ENCODE results near the gene ASCC1. TPM values are rescaled to one million over a fixed set of nuclear protein-coding genes. Genes with fewer than 3 reads are reported as not detected.
"Not testable (repeated sequence)": the region's sequence is repeated elsewhere in the genome, so short reads cannot be mapped to it uniquely, and the experiment has no call there.

ASCC1 gene
- total and polyA plus RNA-seq, 7 donors: 15.3 to 37.0 (median 19.3) TPM

DNA sequence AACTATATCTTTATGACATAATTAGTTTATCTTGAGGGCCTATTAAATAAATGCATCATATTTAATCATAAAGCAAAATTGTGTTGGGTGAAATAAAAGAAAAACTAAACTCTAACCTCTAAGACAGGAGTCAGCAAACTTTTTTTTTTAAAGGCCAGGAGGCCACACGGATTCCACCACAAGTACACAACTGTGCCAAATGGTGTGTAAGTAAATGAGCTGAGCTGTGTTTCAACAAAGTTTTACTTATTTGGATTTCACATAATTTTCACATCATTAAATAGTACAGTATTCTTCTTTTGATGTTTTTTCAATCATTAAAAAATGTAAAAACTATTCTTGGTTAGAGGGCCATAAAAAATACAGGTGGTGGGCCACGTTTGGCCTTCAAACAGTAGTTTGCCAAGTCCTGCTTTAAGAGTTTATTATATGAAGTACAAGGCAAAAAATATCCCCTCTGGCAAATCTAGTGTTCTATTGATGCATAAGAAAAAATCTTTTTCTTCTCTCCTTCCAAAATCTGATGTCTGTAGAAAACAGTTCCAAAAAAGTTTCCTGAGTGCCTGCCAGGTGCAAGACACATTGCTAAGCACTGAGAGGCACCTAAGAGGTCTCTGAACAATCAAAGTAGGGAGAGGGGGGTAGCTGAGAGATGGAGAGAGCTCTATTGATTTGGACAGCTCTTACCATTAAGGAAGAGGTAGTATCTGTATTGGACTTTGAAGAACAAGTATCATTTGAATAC lies 101.2 kb downstream of the ASCC1 start:
- Histone ChIP-seq H3K27me3 (ENCODE audit: insufficient read depth in 3 of 3, low read length in 2 of 3) (no peaks in the 10 kb centered on the region), H3K36me3 (ENCODE audit: insufficient read depth in 1 of 2, low read depth in 1 of 2) (peaks cover 0 to 6% of the 10 kb centered on the region in 2 donors), H3K4me3 (no peak overlapping the region), H3K4me1 (no peaks in the 10 kb centered on the region), H3K27ac (no peak overlapping the region), H3K9me3 (no peaks in the 10 kb centered on the region)
- ATAC-seq (no peak), DNase-seq (no peak)
- 77 to 87% (median 82%) methylated on average over 2 of the region's 2 CpGs for whole genome bisulfite sequencing, 3 donors
- intact Hi-C loops (cut with DNase I): no loop called here
- TF ChIP-seq, protein P1, sequence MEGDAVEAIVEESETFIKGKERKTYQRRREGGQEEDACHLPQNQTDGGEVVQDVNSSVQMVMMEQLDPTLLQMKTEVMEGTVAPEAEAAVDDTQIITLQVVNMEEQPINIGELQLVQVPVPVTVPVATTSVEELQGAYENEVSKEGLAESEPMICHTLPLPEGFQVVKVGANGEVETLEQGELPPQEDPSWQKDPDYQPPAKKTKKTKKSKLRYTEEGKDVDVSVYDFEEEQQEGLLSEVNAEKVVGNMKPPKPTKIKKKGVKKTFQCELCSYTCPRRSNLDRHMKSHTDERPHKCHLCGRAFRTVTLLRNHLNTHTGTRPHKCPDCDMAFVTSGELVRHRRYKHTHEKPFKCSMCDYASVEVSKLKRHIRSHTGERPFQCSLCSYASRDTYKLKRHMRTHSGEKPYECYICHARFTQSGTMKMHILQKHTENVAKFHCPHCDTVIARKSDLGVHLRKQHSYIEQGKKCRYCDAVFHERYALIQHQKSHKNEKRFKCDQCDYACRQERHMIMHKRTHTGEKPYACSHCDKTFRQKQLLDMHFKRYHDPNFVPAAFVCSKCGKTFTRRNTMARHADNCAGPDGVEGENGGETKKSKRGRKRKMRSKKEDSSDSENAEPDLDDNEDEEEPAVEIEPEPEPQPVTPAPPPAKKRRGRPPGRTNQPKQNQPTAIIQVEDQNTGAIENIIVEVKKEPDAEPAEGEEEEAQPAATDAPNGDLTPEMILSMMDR (IDR thresholded peaks at IDR 0.05): no peak

DNA sequence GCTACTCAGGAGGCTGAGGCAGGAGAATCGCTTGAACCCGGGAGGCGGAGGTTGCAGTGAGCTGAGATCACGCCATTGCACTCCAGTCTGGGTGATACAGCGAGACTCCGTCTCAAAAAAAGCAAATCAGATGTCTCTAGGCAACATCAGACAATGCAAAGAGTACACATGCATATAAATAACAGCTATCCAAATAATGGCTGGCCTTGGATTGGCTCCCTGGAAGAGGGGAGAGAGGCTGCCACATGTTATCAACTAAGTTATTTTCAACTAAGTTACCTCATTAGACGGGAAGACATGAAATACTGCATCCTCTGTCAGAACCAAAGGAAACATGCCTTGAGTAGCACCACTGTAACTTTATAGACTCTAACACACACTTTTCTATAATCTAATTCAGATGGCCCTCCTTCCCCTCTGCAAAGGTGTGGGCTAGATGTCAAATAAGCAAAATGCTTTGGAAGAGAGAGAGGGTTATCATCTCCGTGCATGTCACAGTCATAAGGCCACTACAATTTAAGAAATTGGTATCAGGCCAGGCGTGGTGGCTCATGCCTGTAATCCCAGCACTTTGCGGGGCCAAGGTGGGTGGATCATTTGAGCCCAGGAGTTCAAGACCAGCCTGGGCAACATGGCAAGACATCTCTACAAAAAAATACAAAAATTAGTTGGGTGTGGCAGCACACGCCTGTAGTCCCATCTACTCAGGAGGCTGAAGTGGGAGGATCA lies 105.2 kb downstream of the ASCC1 start:
- no peak for DNase-seq
- 85 to 91% (median 86%) methylated on average over 10 to 11 of the region's 11 CpGs for WGBS, 3 donors
- Histone ChIP-seq H3K4me1 (peaks cover 2% of the 10 kb centered on the region), H3K27me3 (ENCODE audit: insufficient read depth in 3 of 3, low read length in 2 of 3) (no peaks in the 10 kb centered on the region), H3K27ac (no peak overlapping the region), H3K36me3 (ENCODE audit: insufficient read depth in 1 of 2, low read depth in 1 of 2) (no peaks in the 10 kb centered on the region), H3K4me3 (no peak overlapping the region), H3K9me3 (no peaks in the 10 kb centered on the region)
- TF ChIP-seq, protein P1 (IDR thresholded peaks at IDR 0.05): no peak
- no peak for ATAC-seq
- intact Hi-C loops (cut with DNase I): no loop called here

DNA sequence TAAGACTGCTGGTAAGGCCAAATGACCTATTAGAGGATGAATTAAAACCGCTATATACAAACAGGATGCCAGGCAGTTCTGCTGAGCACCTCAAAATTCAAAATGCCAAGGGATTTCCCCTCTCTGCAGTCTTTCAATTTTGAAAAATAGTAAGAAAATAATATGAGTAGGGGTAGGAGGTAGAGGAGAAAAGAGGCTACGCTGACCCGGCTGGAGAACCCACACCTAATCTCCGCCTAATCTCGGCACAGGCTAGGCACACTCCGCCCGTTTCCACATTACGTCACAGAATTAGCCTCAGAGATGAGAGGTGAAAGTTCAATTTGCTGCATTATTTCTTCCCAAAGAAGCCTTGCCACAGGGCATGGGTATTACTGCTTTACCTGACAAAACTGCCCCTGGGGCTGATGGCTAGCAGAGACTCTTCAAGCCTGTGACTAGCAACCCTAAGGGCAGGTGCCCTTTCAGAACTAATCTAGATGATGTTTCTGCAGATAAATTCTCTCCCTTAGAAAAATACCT lies 106.4 kb downstream of the ASCC1 start:
- no peak for ATAC-seq
- Histone ChIP-seq H3K36me3 (ENCODE audit: insufficient read depth in 1 of 2, low read depth in 1 of 2) (no peaks in the 10 kb centered on the region), H3K4me1 (peaks cover 13% of the 10 kb centered on the region), H3K27ac (no peak overlapping the region), H3K4me3 (no peak overlapping the region), H3K27me3 (ENCODE audit: insufficient read depth in 3 of 3, low read length in 2 of 3) (no peaks in the 10 kb centered on the region), H3K9me3 (no peaks in the 10 kb centered on the region)
- TF ChIP-seq, protein P1 (IDR thresholded peaks at IDR 0.05): no peak
- intact Hi-C loops (cut with DNase I): loop anchor here in 1 of 2 donors (5.0 kb wide), 1 partner anchor 48 kb away; no protein-coding TSS in a partner anchor
- 95 to 96% (median 95%) methylated on average over 8 of the region's 8 CpGs for WGBS, 3 donors
- DNase-seq: no peak

DNA sequence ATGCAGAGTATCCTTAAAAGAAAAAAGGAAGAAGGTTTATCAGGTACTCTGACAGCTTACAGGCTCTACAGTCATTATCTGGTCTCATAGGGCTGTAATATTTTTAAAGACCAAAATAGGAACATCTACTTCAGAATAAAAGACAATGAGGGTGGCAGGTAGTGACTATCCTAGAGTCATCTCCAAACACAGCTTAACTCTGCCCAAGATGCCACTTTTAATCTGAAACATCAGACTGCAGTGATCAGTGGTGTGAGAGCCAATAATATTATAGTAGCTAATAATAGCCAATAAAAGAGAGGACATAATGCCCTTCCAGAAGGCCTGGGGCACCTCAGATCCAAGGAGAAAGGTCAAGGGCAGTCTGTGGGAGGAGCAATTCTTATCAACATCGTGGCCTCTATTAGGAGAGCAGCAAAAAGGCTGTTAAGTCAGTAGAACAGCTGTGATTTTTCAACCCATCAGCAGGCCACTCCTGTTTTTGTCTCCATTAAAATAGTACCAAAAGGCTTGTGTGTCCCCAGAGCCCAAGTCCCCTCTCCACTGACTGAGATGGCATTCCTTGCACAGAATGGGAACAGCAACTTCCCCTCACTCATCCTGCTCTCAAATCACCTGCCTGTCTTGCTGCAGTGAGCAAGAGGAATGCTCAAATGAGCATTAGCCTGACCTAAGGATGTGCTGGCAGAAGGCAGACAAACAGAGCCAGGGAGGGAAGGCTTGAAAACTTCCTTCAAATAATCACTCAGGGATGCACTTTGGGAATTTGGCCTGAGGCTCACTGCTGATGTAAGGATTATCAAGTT lies 107.0 kb downstream of the ASCC1 start:
- Histone ChIP-seq H3K36me3 (ENCODE audit: insufficient read depth in 1 of 2, low read depth in 1 of 2) (no peaks in the 10 kb centered on the region), H3K4me3 (no peak overlapping the region), H3K27ac (no peak overlapping the region), H3K4me1 (peaks cover 13% of the 10 kb centered on the region), H3K27me3 (ENCODE audit: insufficient read depth in 3 of 3, low read length in 2 of 3) (no peaks in the 10 kb centered on the region), H3K9me3 (no peaks in the 10 kb centered on the region)
- TF ChIP-seq, protein P1 (IDR thresholded peaks at IDR 0.05): no peak
- DNase-seq: no peak
- ATAC-seq: no peak
- 39 to 74% (median 60%) methylated on average over 1 of the region's 1 CpG for WGBS, 3 donors
- intact Hi-C loops (cut with DNase I): loop anchor here in 1 of 2 donors (5.0 kb wide), 1 partner anchor 48 kb away; no protein-coding TSS in a partner anchor

DNA sequence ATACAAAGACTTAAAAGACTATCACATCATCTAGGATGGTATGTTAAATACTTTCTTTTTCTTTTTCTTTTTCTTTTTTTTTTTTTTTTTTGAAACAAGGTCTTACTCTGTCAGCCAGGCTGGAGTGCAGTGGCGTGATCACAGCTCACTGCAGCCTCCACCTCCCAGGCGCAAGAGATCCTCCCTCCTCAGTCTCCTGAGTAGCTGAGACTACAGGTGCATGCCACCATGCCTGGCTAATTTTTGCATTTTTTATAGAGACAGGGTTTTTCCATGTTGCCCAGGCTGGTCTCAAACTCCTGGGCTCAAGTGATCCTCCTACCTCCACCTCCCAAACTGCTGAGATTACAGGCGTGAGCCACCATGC lies 108.1 kb downstream of the ASCC1 start:
- H3K27me3 ChIP-seq (ENCODE audit: insufficient read depth in 3 of 3, low read length in 2 of 3); DNase-seq; H3K27ac ChIP-seq; ATAC-seq; H3K36me3 ChIP-seq (ENCODE audit: insufficient read depth in 1 of 2, low read depth in 1 of 2); H3K9me3 ChIP-seq; H3K4me3 ChIP-seq: not testable (repeated sequence)
- WGBS, 3 donors: 97 to 100% (median 98%) methylated on average over 3 of the region's 3 CpGs
- peaks cover 13% of the 10 kb centered on the region for H3K4me1 ChIP-seq
- intact Hi-C loops (cut with DNase I): loop anchor here in 1 of 2 donors (5.0 kb wide), 1 partner anchor 49 kb away; no protein-coding TSS in a partner anchor

Data from psoas muscle (tissue), 8 donors.